Stomach (tissue), 9 donors: Measurements from ENCODE around the gene PAK1IP1. TPM values are rescaled to one million over a fixed set of nuclear protein-coding genes. Genes with fewer than 3 reads are reported as not detected.

Source experiments
- DNase-seq, 2 donors: peaks; one replicate each; pipeline versions ENCODE4 v3.0.0 to v3.0.0-alpha.2; 2013 to 2019
- H3K27ac ChIP-seq, 5 donors: fragments of 200-600 bp in 4 of 5; sonication (generic) in 4 of 5; one replicate each; pipeline ENCODE4 v1.5.1; 2013 to 2019; ENCODE audit warnings: mild to moderate bottlenecking in 1 of 5, moderate library complexity in 1 of 5
- H3K27me3 ChIP-seq, 3 donors: fragments of 200-600 bp; sonication (generic); one replicate each; pipeline ENCODE4 v1.5.1; 2017 to 2019; ENCODE audit warnings: mixed run types in 1 of 3
- H3K36me3 ChIP-seq, 4 donors: fragments of 200-600 bp; sonication (generic); 1 replicate in 3 of 4; 2 replicates in 1 of 4; pipeline ENCODE4 v1.5.1; 2016 to 2019
- H3K4me1 ChIP-seq, 4 donors: fragments of 200-600 bp; sonication (generic); one replicate each; pipeline ENCODE4 v1.5.1; 2016 to 2019
- H3K4me3 ChIP-seq, 4 donors: fragments of 200-600 bp; sonication (generic) in 3 of 4; one replicate each; pipeline ENCODE4 v1.5.1; 2016 to 2019; ENCODE audit warnings: mild to moderate bottlenecking in 1 of 4
- H3K9me3 ChIP-seq, 4 donors: fragments of 200-600 bp; sonication (generic); one replicate each; pipeline ENCODE4 v1.5.1; 2016 to 2019
- EP300 ChIP-seq: sonication (generic); formaldehyde crosslinking; IDR thresholded peaks from one replicate; pipeline ENCODE4 v1.6.1; 2017; ENCODE audit warnings: antibody characterized with exemption
- POLR2A ChIP-seq, 4 donors: fragments of 450-650 bp; IDR thresholded peaks; one replicate each; pipeline ENCODE4 v1.6.1; 2016; ENCODE audit warnings: antibody characterized with exemption in 4 of 4, control low read depth in 2 of 4, mild to moderate bottlenecking in 1 of 4, moderate library complexity in 1 of 4
- POLR2AphosphoS5 ChIP-seq, 3 donors: sonication (generic); formaldehyde crosslinking; IDR thresholded peaks; one replicate each; pipeline ENCODE4 v1.6.1; 2016; ENCODE audit warnings: antibody characterized with exemption in 3 of 3
- WGBS, 5 donors: extraction: QIAGEN DNeasy Blood & Tissue Kit in 3 of 5; methylation state at CpG; one replicate each; pipeline versions ENCODE4 v1.1.5 to v1.1.7; 2013 to 2018; 5-methylcytosine and 5-hydroxymethylcytosine counted together
- intact Hi-C: fragments of 100-400 bp; cut with DNase I; formaldehyde crosslinking; loops from one replicate; pipeline ENCODE4 v1.15.1; 2023; ENCODE audit warnings: low total_unique reads
- polyA plus RNA-seq, 3 donors: library from polyadenylated mRNA; stranded (reverse); fragments of 200-250 nt; gene quantifications; one replicate each; pipeline ENCODE4 v1.2.3, GENCODE V29; 2013
- total RNA-seq, 5 donors: library from RNA; depleted of rRNA; stranded (reverse); fragments of >200 nt; gene quantifications; one replicate each; pipeline versions ENCODE4 v1.1.0 to v1.2.3, GENCODE V29; 2014 to 2016
- TF ChIP-seq, protein P1 (sequence below), 7 experiments: fragments of 450-650 bp in 4 of 7; fragments of 200-600 bp in 3 of 7; sonication (generic) in 3 of 7; IDR thresholded peaks; one replicate each; pipeline ENCODE4 v1.5.1; 2016 to 2019; ENCODE audit warnings: antibody characterized with exemption in 7 of 7, control low read depth in 2 of 7, mild to moderate bottlenecking in 1 of 7
- donor health status: healthy with polysubstance abuse.
- donor health status: Bipolar disorder and iron deficiency.
- donor health status: healthy.

Gene PAK1IP1
- total and polyA plus RNA-seq, 8 donors = 1.3 to 13.9 (median 11.2) TPM; not detected in 1

DNA sequence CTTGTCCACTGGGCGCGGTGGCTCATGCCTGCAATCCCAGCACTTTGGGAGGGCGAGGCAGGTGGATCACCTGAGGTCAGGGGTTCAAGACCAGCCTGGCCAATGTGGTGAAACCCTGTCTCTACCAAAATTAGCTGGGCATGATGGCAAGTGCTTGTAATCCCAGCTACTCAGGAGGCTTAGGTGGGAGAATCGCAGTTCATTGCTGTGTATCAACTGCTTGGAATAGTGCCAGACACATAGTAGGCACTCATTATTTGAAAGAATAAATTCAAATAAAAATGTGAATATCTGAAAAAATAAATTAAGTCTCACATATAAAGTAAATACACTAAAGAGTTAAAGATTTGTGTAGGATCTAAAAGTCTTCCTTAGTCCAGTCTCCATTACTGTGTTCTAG, 1.9 kb downstream of the PAK1IP1 start:
- Histone ChIP-seq H3K4me3 (no peak overlapping the region), H3K27me3 (no peaks in the 10 kb centered on the region), H3K4me1 (peaks cover 29 to 40% (median 36%) of the 10 kb centered on the region in 4 donors), H3K9me3 (no peaks in the 10 kb centered on the region), H3K27ac (no peak overlapping the region), H3K36me3 (peaks cover 0 to 46% (median 44%) of the 10 kb centered on the region in 4 donors)
- intact Hi-C loops = loop anchor here (10.0 kb wide), 1 partner anchor 192 kb away; no protein-coding TSS in a partner anchor
- TF ChIP-seq, protein P1, sequence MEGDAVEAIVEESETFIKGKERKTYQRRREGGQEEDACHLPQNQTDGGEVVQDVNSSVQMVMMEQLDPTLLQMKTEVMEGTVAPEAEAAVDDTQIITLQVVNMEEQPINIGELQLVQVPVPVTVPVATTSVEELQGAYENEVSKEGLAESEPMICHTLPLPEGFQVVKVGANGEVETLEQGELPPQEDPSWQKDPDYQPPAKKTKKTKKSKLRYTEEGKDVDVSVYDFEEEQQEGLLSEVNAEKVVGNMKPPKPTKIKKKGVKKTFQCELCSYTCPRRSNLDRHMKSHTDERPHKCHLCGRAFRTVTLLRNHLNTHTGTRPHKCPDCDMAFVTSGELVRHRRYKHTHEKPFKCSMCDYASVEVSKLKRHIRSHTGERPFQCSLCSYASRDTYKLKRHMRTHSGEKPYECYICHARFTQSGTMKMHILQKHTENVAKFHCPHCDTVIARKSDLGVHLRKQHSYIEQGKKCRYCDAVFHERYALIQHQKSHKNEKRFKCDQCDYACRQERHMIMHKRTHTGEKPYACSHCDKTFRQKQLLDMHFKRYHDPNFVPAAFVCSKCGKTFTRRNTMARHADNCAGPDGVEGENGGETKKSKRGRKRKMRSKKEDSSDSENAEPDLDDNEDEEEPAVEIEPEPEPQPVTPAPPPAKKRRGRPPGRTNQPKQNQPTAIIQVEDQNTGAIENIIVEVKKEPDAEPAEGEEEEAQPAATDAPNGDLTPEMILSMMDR (IDR thresholded peaks at IDR 0.05) = no peak
- TF ChIP-seq EP300 (no peak), POLR2A (IDR thresholded peaks at IDR 0.05) (no peak), POLR2AphosphoS5 (IDR thresholded peaks at IDR 0.05) (no peak)
- 90 to 97% (median 96%) methylated on average over 4 of the region's 4 CpGs for WGBS, 5 donors
- DNase-seq = no peak

DNA sequence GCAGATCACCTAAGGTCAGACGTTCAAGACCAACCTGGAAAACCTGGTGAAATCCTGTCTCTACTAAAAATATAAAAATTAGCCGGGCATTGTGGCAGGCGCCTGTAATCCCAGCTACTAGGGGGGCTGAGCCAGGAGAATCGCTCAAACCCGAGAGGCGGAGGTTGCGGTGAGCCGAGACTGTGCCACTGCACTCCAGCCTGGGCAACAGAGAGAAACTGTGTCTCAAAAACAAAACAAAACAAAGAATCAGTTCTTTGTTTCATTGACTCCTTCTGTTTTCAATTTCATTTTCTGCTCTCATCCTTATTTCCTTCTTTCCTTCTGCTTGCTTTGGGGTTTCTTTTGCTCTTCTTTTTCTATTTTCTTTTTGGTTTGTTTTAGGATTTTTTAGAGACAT, 19.2 kb downstream of the PAK1IP1 start:
- intact Hi-C loops = no loop called here
- WGBS, 5 donors = 85 to 95% (median 89%) methylated on average over 8 of the region's 8 CpGs
- Histone ChIP-seq H3K27ac (no peak overlapping the region), H3K4me1 (no peaks in the 10 kb centered on the region), H3K4me3 (no peak overlapping the region), H3K27me3 (no peaks in the 10 kb centered on the region), H3K9me3 (peaks cover 0 to 7% (median 0%) of the 10 kb centered on the region in 4 donors), H3K36me3 (peaks cover 6 to 18% (median 15%) of the 10 kb centered on the region in 4 donors)
- no peak for DNase-seq
- TF ChIP-seq, protein P1 (IDR thresholded peaks at IDR 0.05) = no peak
- TF ChIP-seq EP300 = no peak
- no peak for TF ChIP-seq POLR2A (IDR thresholded peaks at IDR 0.05)
- TF ChIP-seq POLR2AphosphoS5 (IDR thresholded peaks at IDR 0.05) = no peak

DNA sequence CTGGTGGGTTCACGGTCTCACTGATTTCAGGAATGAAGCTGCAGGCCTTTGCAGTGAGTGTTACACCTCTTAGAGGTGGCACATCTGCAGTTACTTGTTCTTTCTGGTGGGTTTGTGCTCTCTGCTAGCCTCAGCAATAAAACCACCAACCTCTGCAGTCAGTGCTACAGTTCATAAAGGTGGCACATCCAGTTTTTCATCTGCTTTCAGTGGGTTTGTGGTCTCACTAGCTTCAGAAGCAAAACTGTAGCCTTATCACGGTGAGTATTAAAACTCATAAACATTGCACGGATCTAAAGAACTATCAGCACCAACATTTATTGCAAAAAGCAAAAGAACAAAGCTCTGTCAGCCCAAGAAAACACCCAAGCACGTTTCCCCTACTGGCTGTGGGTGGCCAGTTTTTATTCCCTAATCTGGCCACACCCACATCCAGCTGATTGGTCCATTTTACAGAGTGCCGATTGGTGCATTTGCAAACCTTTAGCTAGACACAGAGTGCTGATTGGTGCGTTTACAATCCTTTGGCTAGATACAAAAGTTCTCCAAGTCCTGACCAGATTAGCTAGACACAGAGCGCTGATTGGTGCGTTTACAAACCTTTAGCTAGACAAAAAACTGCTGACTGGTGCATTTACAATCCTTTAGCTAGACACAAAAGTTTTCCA, 24.7 kb downstream of the PAK1IP1 start:
- Histone ChIP-seq H3K27me3 (no peaks in the 10 kb centered on the region), H3K4me3 (peak overlapping the region; percentile 52 to 67 (median 54)), H3K9me3 (peaks cover 0 to 7% (median 0%) of the 10 kb centered on the region in 4 donors), H3K4me1 (peaks cover 9 to 29% (median 25%) of the 10 kb centered on the region in 4 donors), H3K36me3 (no peaks in the 10 kb centered on the region), H3K27ac (peak overlapping the region in 3 of 5 donors; percentile 85 to 88 (median 87))
- intact Hi-C loops = no loop called here
- TF ChIP-seq POLR2AphosphoS5 (IDR thresholded peaks at IDR 0.05) = no peak
- no peak for TF ChIP-seq POLR2A (IDR thresholded peaks at IDR 0.05)
- TF ChIP-seq, protein P1 (IDR thresholded peaks at IDR 0.05) = no peak
- no peak for TF ChIP-seq EP300
- 66 to 79% (median 70%) methylated on average over 8 of the region's 8 CpGs for WGBS, 5 donors
- DNase-seq = peak in 1 of 2 donors; percentile 45

DNA sequence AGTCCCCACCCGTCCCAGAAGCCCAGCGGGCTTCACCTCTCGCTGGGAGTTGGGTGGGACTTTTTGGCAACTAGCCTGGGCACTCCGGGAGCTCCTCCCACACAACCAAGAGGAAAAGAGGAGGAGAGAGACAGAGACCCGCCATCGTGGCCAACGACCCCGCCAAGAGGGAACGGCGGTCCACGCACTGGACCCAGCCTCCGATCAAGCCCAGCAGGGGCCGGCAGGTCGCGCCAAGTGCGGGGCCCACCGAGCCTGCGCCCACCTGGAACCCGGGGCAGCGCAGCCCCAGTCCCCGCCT, 25.1 kb downstream of the PAK1IP1 start:
- peak in 1 of 2 donors; percentile 63 for DNase-seq
- Histone ChIP-seq H3K4me3 (peak overlapping the region; percentile 52 to 67 (median 54)), H3K27ac (peak overlapping the region; percentile 83 to 88 (median 85)), H3K4me1 (peaks cover 13 to 34% (median 29%) of the 10 kb centered on the region in 4 donors), H3K27me3 (no peaks in the 10 kb centered on the region), H3K36me3 (peaks cover 0 to under 1% (median 0%) of the 10 kb centered on the region in 4 donors), H3K9me3 (peaks cover 0 to 7% (median 0%) of the 10 kb centered on the region in 4 donors)
- 31 to 57% (median 45%) methylated on average over 4 to 21 of the region's 21 CpGs for WGBS, 5 donors
- TF ChIP-seq POLR2AphosphoS5 (IDR thresholded peaks at IDR 0.05) = no peak
- no peak for TF ChIP-seq EP300
- TF ChIP-seq POLR2A (IDR thresholded peaks at IDR 0.05) = no peak
- intact Hi-C loops = no loop called here
